CMK (cell line): ENCODE results near the gene GAL.

ENCODE experiments used
- DNase-seq: peaks from one replicate; pipeline ENCODE4 v3.0.0-alpha.2; 2010; ENCODE audit warnings: low read depth

GAL gene

DNA sequence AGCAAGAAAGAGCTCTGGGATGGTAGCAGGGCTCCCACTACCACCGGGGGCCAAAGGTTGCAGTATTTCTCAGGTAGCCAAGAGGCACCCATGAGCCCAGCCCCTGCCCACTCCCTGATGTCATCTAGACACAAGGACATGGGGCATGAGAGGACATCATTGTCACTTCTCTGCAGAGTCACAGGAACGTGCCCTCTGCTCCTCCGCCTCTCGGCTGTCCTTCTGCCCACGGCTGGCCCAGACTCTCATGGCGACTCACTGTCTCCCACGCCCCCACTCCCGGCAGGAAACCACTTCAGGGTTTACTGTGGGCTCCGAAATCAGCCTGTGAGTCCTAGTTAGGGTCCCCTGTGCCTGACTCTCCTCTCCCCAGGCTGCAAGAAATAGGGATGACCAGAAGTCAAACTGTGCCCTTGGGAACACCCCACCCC lies 1.8 kb upstream of the GAL start:
- no peak for DNase-seq

DNA sequence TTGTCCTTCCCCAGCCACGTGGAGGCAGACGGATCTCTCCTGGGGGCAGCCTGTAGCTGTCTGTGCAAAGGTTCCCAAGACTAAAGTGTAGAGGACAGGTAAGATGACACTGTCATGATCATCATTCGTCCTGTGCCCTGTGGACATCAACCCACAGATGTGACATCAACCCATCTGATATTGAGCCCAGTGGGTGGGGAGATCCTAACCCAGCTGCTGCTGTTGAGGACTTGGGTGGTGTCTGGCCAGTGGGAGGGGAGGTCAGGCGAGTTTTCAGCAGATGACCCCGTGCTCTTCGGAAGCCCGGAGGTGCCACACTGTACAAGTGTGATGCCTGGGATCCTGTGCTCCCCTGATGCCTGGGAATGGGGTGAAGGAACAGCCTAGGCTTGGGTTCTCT lies 1.2 kb upstream of the GAL start:
- no peak for DNase-seq

DNA sequence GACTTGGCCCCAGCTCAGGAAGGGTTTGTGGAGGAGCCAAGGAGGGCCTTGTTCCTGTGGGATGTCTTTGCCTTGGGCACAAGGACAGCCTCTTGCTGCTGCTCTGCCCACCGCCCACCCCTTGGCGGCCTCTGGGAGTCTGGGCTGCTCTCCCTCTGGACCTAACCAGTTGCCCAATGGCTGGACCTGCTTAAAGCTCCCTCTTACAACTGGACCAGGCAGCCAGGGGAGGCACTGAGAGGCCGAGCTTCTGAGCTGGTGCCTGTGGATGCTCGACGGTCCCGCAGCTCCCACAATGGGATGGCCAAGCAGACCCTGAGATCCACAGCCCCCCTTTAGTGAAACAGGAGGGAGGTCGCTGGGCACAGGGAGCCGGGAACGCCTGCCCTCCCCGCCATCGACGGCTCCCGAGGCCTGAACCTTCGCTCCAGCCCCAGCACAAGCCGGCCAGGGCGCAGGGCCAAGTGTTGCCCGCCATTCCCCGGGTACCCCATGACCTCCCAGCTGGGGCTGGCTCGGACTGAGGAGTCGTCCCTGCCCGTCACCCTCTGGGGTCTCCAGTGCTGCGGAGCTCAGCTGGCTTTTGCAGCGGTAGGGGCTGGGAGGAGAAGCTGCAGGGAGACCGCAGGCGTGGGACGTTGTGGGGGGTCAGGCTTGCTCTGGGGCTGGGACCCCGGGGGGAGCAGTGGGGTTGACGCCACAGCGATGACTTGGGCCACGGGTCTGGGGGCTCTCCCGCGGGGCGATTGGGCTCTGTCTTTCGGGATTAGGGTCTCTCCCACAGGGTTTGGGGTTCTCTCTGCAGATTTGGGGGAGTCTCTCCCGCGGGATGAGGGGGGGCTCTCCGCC lies 584 bp upstream of the GAL start:
- DNase-seq = no peak

DNA sequence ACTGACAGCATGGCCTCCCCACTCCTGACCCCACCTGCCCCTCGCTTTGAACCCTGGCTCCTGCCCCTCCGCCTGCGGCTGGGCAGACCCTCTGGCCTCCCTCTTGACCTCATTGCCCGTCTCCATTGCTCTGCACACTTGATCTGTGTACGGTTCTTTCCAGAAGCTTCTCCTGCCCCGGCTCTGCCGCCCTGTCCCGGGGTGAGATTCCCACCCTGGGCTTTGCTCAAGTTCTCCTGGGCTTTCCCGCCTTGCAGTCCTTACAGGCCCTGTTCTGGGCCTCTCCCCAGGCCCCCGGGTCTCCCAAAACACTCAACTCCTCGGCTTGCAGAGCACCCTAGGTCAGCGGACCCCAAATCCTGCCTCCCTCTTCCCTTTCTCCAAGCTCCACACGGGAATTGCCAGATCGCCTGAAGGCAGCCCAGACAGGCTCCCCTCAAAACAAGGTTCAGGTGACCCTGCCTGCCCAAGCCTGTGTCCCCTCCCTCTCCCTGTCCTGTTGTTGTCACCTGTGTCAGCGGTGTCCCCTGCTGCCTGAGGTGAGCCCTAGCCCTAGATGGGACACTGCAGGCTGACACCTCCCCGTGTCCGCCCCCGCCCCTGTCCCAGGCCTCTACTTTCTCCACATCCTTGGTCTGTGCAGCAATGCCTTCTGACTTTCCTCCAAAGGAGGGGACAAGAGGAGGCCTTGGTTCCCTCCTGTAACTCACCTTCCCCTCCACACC lies 1.5 kb downstream of the GAL start:
- DNase-seq = no peak

DNA sequence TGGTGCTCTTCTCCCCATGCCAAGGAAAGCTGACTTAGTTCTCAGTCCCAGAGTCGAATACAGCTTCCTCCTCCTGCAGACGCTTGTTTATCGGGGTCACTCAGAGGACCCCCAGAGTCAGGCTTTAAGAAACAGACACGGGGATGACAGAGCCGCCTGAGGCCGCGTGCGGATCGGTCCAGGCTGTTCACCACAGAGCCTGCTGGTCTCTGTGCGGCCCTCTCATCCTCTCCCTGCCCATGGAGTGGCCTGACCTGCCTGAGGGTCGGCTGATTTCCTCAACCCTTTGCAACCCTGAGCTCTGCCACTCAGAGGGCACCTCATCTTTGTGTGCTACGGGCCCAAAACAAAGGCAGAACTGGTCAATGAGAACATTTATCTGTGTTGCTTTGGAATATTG lies 2.1 kb downstream of the GAL start:
- no peak for DNase-seq

DNA sequence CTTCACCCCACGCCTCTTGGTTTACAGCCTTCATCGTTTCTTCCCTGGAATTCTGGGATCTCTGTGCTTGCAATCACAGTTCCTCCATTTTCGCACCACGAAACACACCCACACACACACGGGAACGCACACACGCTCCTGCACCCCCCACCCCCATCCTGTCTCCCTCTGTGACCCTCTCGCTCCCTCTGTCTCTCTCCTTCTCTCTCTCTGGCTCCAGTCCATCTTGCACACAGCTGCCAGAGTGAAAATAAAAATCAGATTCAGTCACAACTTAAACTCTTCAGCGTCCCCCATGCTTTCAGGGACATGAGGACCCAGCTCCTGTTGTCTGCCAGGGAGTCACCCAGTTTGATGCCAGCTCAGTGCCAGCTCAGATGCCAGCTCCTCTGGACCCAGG lies 3.0 kb downstream of the GAL start:
- DNase-seq = no peak

DNA sequence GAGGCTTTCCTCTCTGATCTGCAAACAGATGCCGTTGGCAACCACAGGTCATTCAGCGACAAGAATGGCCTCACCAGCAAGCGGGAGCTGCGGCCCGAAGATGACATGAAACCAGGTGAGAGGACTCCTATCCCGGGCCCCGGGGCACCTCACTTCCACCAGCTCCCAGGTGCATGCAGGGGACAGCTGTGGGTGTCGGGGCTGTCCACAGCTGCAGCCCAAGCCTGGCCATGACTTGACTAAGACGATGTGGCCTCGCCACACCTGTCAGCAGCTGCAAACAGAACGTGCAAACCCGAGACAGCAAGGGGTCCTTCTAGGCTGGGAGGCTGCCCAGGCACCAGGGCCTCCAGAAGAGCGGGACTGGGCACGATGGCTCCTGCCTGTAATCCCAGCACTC lies 3.6 kb downstream of the GAL start:
- no peak for DNase-seq

DNA sequence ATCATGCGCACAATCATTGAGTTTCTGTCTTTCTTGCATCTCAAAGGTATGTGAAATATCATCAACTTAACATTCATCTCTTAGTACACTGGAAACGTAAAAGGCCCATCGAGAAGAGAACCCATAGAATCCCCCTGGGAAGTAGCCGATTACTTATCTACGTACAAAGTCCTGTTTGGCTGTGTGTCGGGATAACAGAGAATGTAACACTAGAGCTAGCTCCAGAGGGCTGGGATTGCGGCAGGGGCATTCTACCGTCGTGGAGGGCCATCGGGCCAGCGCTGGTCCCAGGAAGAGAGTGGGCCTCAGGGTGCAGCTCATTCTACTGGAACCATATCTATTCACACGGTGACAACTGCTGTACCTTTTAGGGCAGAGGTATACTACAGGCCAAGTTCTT lies 4.5 kb downstream of the GAL start:
- DNase-seq = no peak

DNA sequence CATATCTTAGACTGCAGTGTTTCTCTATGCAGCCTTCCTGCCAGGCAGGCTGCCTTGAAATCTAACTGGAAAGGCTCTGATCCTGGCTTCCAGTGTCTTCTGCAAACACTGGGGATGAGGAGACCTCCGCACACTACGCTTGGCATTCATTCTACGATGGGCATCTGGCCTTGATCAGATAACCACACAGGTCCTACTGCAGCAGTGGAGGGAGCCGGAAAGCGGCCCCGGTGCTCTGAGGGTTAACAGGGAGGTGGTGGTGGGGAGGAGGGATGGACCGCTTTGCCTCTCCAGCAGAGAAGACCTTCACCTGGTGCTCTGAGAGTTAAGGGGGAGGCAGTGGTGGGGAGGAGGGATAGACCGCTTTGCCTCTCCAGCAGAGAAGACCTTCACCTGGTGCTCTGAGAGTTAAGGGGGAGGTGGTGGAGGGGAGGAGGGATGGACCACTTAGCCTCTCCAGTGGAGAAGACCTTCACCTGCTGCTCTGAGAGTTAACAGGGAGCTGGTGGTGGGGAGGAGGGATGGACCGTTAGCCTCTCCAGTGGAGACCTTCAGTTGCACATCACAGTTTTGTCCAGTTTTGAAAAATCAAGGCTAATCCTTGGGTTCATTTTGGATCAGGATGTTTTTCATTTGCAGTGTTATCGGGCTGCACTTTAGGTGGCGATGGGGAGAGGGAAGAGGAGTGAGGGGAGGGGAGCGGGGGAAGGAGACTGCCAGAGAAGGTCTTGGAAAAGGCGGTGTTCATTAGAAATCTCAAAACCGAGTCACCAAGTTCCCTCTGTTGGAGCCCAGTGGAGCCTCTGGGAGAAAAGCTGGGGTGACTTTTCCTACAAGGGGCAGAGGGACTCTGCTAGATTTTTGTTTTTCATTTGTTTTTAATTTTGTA lies 5.6 kb downstream of the GAL start:
- no peak for DNase-seq

DNA sequence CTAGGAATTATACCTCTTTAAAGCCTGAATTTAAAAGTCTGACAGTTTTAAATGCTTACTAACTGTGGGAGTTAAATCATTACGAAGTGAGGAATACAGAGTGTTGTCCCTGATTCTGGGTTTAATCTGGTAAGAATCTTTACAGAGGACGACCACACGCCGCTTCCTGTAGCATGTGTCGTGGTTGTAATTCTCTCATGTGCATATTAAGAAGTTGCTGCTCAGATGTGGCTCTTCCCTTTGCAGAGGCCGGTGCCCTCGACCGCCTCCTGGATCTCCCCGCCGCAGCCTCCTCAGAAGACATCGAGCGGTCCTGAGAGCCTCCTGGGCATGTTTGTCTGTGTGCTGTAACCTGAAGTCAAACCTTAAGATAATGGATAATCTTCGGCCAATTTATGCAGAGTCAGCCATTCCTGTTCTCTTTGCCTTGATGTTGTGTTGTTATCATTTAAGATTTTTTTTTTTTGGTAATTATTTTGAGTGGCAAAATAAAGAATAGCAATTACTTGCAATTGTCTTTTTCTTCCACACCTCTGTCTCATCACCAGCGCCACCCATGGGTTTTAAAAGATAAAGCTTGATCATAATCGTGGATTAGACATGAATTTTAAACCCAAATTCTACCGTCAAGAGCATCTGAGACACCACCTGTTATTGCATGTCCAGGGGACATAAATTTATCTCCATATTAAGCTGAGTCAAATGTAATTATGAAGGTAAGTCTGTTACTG lies 6.5 kb downstream of the GAL start:
- DNase-seq = peak; percentile 33

DNA sequence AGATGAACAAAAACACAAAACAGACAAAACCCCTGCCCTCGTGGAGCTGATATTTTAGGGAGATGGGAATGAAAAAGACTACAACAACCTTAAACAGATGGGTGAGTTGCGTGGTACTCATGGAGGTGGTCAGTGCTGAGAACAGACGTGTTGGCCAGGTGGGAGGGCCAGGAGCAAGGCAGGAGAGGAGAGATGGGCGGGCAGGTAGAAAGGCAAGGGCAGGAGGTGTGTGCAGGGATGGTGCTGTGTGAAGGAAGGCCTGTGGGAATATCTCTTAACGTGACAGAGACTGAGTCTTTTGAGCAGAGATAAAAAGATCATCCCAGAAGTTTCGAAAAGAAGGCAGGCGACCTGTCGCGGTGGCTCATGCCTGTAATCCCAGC lies 7.0 kb downstream of the GAL start:
- no peak for DNase-seq

DNA sequence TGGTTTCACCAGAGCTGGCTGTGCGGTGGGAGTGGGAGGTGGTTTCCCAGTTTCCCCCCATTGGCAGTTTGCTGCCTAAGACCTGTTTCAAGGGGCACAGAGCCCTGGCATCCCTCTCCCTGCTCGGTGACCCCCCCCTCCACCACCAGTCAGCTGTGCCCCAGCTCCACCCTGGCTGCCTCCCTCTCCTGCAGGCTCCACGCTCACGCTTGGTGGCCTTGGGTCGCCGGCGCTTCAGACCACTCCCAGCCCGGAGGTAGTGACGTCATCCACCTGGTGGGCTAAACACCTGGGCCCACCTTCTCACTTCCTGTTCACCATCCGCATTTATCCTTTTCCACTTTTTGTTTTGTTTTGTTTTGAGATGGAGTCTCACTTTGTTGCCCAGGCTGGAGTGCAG lies 7.8 kb downstream of the GAL start:
- DNase-seq = no peak

DNA sequence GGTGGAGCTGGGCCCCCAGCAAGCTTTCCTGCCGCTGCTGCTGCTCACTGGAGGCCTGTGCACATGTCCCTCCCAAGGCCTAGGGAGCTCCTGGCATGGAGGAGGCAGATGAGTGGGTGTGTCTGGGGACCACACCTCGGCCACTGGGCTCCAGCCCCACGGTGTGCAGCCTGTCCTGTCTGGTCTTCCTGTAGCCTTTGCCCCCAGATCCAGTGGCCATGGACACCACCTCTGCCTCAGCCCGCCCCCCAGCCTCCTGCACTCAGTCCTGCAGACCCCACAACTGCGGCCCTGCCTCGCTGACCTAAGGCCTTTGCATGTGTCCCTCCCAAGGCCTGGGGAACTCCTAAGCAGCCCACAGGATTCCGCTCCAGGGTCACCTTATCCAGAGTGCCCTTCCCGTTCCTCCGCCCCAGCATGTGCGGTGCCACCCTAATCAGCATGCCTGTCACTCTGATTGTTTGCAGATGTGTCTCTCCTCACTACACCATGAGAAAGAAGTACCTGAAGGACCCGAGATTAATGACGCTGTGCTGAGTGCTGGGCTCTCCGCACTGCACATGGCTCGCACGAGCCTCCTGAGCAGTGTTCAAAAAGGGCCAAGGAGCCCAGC lies 8.6 kb downstream of the GAL start:
- no peak for DNase-seq

DNA sequence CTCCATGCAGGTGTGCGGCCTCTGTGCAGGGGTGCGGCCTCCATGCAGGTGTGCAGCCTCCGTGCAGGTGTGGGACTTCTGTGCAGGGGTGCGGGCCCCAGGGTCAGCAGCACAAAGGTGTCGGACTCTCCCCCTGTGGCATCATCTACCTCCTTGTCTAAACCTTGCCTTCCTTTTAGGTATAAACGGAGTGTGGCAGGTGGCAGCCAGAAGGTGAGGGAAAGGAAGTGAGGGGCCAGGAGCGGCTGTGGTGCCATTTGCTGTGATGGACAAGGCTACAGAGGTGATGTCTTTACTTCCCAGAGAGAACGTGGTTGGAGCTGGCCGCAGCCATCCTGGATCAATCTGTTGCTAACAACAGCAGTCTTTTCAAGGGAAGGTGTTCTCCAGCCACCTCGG lies 9.1 kb downstream of the GAL start:
- no peak for DNase-seq

DNA sequence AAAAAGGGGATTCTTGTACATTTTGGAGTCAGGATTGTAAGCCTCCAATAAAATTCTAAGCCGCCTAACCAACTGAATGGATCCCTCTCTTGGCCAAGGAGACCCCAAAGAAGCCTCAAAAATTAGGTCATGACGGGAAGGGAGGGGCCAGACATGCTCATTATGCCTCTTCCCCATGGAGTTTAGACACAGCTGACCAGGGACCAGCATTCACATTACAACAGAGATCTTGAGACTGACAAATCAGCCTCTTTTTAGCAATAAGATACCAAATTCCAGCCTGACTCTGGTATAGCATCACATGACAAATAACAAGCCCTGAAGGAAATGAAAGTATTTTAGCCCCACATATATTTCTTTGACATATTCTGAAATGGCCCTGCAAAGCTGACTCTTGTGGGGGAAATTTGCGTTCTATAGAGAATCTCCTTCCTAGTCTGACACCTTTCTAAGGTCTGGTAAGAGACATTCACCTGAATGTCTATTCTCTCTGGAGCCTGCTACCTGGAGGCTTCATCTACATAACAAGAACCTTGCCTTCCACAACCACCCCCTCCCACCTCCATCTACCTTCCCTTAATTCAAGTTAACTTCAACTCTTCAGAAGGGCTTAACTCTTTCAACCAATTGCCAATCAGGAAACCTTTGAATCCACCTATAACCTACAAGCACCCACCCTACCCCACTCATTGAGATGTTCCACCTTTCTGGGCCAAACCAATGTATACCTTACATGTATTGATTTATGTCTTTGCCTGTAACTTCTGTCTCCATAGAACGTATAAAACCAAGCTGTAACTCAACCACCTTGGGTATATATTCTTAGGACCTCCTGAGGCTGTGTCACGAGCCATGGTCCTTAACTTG lies 10.3 kb downstream of the GAL start:
- DNase-seq = no peak

DNA sequence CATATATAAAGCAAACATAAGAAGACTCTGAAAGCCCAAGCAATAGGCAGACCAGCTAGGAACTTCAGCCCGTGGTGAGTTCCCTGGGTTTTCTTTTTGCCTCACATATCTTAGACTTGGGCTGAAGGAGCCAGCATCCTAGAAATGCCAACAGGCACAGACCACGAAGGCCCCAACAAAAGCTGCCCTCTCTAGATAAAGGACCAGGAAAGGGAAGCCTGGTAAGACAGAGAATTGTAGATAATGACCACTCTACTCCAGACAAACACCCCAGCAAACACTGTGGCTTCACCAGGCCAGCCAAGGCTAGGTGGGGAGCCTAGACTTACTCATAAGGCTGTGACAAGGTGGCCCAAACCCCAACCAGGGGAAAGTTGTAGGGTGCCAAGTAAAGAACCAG lies 11.2 kb downstream of the GAL start:
- peak; percentile 33 for DNase-seq

DNA sequence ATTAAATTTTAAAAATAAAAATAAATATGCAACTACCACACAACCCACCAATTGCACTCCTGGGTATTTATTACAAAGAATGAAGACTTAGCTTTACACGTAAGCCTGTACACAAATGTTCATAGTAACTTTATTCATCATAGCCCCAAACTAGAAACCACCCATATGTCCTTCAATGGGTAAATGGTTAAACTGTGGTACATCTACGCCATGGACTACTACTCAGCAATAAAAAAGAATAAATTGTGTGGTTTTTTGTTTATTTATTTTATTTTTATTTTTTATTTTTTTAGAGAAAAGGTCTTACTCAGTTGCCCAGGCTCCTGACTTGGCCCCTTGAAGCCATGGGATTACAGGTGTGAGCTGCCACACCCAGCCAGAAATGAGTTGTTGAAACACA lies 14.6 kb downstream of the GAL start:
- no peak for DNase-seq

DNA sequence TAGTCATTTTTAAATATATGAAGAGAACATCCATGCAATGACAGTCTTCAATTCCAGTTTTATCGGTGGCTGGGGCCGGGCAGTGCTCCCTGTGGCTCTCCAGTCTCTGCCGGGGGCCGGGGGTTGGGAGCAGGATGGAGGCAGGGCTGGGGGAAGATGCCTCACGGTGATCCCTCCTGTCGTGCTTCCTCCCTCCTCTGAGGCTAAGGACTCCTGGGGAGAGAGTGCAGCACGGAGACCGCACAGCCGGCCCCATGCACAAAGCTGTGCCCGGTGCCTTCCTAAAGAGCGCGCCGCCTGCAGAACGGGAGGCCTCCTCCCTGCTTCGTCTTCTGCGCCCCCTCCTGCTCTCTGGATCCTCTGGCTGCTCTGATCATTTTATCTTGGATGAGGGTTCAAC lies 20.5 kb downstream of the GAL start:
- DNase-seq = no peak

DNA sequence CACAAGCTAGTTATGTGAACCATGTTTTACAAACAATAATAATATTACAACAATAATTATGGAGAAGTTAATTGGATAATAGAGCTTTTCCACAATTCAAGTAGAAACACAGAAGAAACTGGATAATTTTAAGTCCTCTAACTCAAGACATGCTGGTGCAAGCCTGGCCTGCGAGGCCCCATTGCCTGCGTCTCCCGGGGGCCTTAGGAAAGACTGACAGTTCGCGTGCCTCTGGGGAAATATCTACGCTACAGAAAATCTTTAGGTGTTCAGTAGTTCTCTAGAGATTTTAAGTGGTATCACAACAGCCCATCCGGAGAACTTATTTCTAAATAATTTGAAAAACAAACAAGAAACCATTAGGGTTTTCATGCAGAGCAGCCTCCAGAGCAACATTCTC lies 23.2 kb downstream of the GAL start:
- DNase-seq = no peak

DNA sequence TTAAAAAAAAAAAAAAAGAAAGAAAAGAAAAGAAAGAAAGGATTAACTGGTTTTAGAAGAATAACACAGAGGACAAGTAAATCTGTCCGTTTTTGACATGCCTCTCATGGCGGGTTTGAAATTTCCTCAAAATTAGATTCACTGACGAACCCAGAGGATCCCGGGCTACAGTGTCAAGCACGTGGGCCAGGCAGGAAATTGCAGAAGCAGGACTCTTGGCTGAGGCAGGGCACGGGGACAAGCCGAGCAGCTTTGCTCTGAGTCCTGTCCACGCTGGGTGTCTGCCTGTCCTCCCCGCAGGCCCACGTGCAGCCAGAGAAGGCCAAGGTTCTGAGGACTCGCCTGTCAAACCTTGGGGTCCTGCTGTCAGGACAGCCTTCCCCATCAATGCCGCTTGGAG lies 24.7 kb downstream of the GAL start:
- DNase-seq = no peak

DNA sequence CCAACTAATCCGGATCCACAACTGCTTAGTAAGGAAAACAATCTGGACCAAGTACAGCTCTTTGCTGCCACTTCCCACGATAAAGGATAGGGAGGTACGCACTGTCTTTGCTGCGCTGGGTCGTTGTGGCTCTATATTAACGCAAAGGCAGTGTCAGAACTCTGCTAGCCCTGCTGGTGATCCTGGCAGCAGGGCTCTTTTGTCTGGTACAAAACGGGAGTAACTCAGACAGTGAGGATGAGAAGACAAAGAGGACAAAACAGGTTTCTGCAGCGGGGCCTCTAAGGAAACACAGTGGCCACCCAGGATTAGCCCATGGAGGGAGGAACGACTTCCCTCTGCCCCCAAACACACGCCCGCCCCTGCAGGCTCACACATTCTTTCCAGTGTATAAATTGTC lies 26.1 kb downstream of the GAL start:
- DNase-seq = no peak
